ENCODE results near the gene VPS13D.

DNA sequence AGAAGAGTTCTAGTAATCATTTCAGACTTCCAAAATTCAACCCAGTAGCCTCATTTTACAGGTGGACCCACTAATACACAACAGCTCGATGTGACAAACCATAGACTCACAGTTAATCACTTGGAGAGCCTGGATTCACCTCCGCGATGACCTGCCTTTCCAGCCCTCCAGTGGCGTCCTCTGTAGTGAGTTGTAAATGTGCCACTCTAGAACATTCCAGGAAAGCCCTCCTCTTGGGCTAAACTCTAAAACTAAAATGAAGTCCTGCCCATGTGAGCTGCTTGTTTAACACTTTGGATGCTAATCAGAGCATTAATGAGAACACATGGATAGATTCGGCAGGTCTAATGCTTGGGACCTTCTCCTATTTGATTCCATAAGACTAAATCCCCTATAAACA is 247.5 kb downstream of the VPS13D start:
- TF ChIP-seq, protein P1, sequence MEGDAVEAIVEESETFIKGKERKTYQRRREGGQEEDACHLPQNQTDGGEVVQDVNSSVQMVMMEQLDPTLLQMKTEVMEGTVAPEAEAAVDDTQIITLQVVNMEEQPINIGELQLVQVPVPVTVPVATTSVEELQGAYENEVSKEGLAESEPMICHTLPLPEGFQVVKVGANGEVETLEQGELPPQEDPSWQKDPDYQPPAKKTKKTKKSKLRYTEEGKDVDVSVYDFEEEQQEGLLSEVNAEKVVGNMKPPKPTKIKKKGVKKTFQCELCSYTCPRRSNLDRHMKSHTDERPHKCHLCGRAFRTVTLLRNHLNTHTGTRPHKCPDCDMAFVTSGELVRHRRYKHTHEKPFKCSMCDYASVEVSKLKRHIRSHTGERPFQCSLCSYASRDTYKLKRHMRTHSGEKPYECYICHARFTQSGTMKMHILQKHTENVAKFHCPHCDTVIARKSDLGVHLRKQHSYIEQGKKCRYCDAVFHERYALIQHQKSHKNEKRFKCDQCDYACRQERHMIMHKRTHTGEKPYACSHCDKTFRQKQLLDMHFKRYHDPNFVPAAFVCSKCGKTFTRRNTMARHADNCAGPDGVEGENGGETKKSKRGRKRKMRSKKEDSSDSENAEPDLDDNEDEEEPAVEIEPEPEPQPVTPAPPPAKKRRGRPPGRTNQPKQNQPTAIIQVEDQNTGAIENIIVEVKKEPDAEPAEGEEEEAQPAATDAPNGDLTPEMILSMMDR (IDR thresholded peaks at IDR 0.05; ENCODE audit: low read length), result no peak
- TF ChIP-seq EZH2phosphoT487 (IDR thresholded peaks at IDR 0.05; ENCODE audit: low read length) (no peak), EZH2 (optimal IDR thresholded peaks at IDR 0.05; ENCODE audit: low read depth, low read length) (no peak)
